SK-N-SH (cell line): Measurements from ENCODE around the gene DNAJC21. TPM values are rescaled to one million over a fixed set of nuclear protein-coding genes. Genes with fewer than 3 reads are reported as not detected.
A peak's percentile ranks its signal among the peaks of the same experiment; 100 is the strongest.

ENCODE experiments used
- CTCF ChIA-PET: fragments of 300-600, 350-600 bp; formaldehyde crosslinking; extraction: SDS; loops from one replicate; lab custom pipeline; 2021; lab: Yijun Ruan, JAX
- POLR2A ChIA-PET: fragments of 350-600 bp; sonication (Branson Sonifier 250); formaldehyde crosslinking; extraction: SDS; loops from one replicate; lab custom pipeline; 2020; ENCODE audit warnings: antibody characterized with exemption, inconsistent platforms; lab: Yijun Ruan, JAX
- DNase-seq: peaks from one replicate; pipeline ENCODE4 v3.0.0; 2012
- H2AFZ ChIP-seq: fragments of 200-600 bp; sonication (generic); 2 replicates; pipeline ENCODE4 v1.8.1; 2016; ENCODE audit warnings: antibody characterized with exemption, mild to moderate bottlenecking, low read depth
- H3F3A ChIP-seq: fragments of 200-600 bp; sonication (generic); replicated peaks from 2 replicates; pipeline ENCODE3; 2016; ENCODE audit warnings: antibody characterized with exemption, mild to moderate bottlenecking; ENCODE audit not compliant: insufficient read depth
- H3K27ac ChIP-seq, 2 experiments: fragments of 200-500 bp in 1 of 2; fragments of 200-600 bp in 1 of 2; sonication (Bioruptor generic) in 1 of 2; sonication (generic), shearing (Covaris generic) in 1 of 2; 2 replicates each; pipeline versions ENCODE4 v1.5.1 to v1.6.1; 2014 to 2016; ENCODE audit warnings: low read depth in 2 of 2, inconsistent platforms in 1 of 2, low read length in 1 of 2, mild to moderate bottlenecking in 1 of 2, mixed read lengths in 1 of 2
- H3K27me3 ChIP-seq: fragments of 200-600 bp; sonication (generic), shearing (Covaris generic); 2 replicates; pipeline ENCODE4 v1.6.1; 2016; ENCODE audit warnings: mixed run types; ENCODE audit not compliant: insufficient read depth
- H3K36me3 ChIP-seq, 2 experiments: fragments of 200-500 bp in 1 of 2; fragments of 200-600 bp in 1 of 2; sonication (Bioruptor generic) in 1 of 2; sonication (generic) in 1 of 2; replicated peaks in 1 of 2; 2 replicates each; pipeline versions ENCODE3 to v1.5.1; 2014 to 2016; ENCODE audit warnings: low read length in 1 of 2, mild to moderate bottlenecking in 1 of 2; ENCODE audit not compliant: insufficient read depth in 2 of 2, control insufficient read depth in 1 of 2
- H3K4me1 ChIP-seq, 2 experiments: fragments of 200-500 bp in 1 of 2; fragments of 200-600 bp in 1 of 2; sonication (Bioruptor generic) in 1 of 2; sonication (generic), shearing (Covaris generic) in 1 of 2; 2 replicates each; pipeline versions ENCODE4 v1.5.1 to v1.6.1; 2014 to 2016; ENCODE audit warnings: low read depth in 1 of 2, low read length in 1 of 2, mixed run types in 1 of 2; ENCODE audit not compliant: insufficient read depth in 2 of 2, control insufficient read depth in 1 of 2
- H3K4me2 ChIP-seq: fragments of 200-600 bp; sonication (generic), shearing (Covaris generic); 2 replicates; pipeline ENCODE4 v1.6.1; 2017; ENCODE audit warnings: mixed run types
- H3K4me3 ChIP-seq, 2 experiments: fragments of 200-500 bp in 1 of 2; fragments of 200-600 bp in 1 of 2; sonication (Bioruptor generic) in 1 of 2; sonication (generic), shearing (Covaris generic) in 1 of 2; 2 replicates each; pipeline versions ENCODE4 v1.5.1 to v1.8.1; 2014 to 2016; ENCODE audit warnings: low read depth in 2 of 2, inconsistent platforms in 1 of 2, low read length in 1 of 2, mild to moderate bottlenecking in 1 of 2, mixed read lengths in 1 of 2, moderate library complexity in 1 of 2
- H3K79me2 ChIP-seq: fragments of 200-600 bp; sonication (generic); 2 replicates; pipeline ENCODE4 v1.8.1; 2017; ENCODE audit warnings: mild to moderate bottlenecking; ENCODE audit not compliant: insufficient read depth
- H3K9ac ChIP-seq: fragments of 200-600 bp; sonication (generic); 2 replicates; pipeline ENCODE4 v1.6.1; 2017; ENCODE audit warnings: mixed run types
- H3K9me2 ChIP-seq: fragments of 200-600 bp; sonication (generic); 2 replicates; pipeline ENCODE4 v1.6.1; 2017; ENCODE audit warnings: mixed run types
- H3K9me3 ChIP-seq: fragments of 200-600 bp; sonication (generic); 2 replicates; pipeline ENCODE4 v1.6.1; 2017; ENCODE audit warnings: mixed run types, mild to moderate bottlenecking, moderate library complexity
- H4K20me1 ChIP-seq: fragments of 200-600 bp; sonication (generic); 2 replicates; pipeline ENCODE4 v1.6.1; 2017; ENCODE audit warnings: mild to moderate bottlenecking, mixed run types; ENCODE audit not compliant: insufficient read depth
- ELF1 ChIP-seq: IDR thresholded peaks from 2 replicates; pipeline ENCODE4 v1.4.0; 2012
- EZH2phosphoT487 ChIP-seq: fragments of 200-600 bp; sonication (generic); IDR thresholded peaks from 2 replicates; pipeline ENCODE4 v1.6.1; 2017; ENCODE audit warnings: low read depth, mixed run types, mild to moderate bottlenecking, antibody characterized with exemption, moderate library complexity, borderline replicate concordance
- FOXJ3 ChIP-seq: sonication (generic); formaldehyde crosslinking; IDR thresholded peaks from 2 replicates; pipeline ENCODE4 v1.5.1; 2020; ENCODE audit warnings: mild to moderate bottlenecking, missing genetic modification reagents
- GABPA ChIP-seq: IDR thresholded peaks from 2 replicates; pipeline ENCODE4 v1.4.0; 2012; ENCODE audit warnings: low read depth, mild to moderate bottlenecking
- GATA2 ChIP-seq: sonication (generic); formaldehyde crosslinking; IDR thresholded peaks from 2 replicates; pipeline ENCODE4 v1.5.0; 2020; ENCODE audit warnings: mild to moderate bottlenecking, missing genetic modification reagents
- MEF2A ChIP-seq: IDR thresholded peaks from 2 replicates; pipeline ENCODE4 v1.4.0; 2012; ENCODE audit warnings: low read depth, borderline replicate concordance
- MXI1 ChIP-seq: IDR thresholded peaks from 2 replicates; pipeline ENCODE4 v1.6.1; 2012; ENCODE audit warnings: mild to moderate bottlenecking, low read depth, low read length, improper control_type of control experiment
- NFIC ChIP-seq: IDR thresholded peaks from 2 replicates; pipeline ENCODE4 v1.4.0; 2012; ENCODE audit warnings: borderline replicate concordance
- NRF1 ChIP-seq: IDR thresholded peaks from 2 replicates; pipeline ENCODE4 v1.6.1; 2012; ENCODE audit warnings: low read depth, mild to moderate bottlenecking, low read length
- RFX5 ChIP-seq: IDR thresholded peaks from 2 replicates; pipeline ENCODE4 v1.6.1; 2012; ENCODE audit warnings: mild to moderate bottlenecking, improper control_type of control experiment, low read length
- RXRA ChIP-seq: IDR thresholded peaks from 2 replicates; pipeline ENCODE4 v1.4.0; 2012; ENCODE audit warnings: low read depth, mild to moderate bottlenecking, borderline replicate concordance
- SIN3A ChIP-seq: IDR thresholded peaks from 2 replicates; pipeline ENCODE4 v1.6.1; 2012; ENCODE audit warnings: low read depth, mild to moderate bottlenecking, low read length, moderate library complexity, borderline replicate concordance
- TEAD4 ChIP-seq: IDR thresholded peaks from 2 replicates; pipeline ENCODE4 v1.4.0; 2012; ENCODE audit warnings: mild to moderate bottlenecking, borderline replicate concordance; ENCODE audit not compliant: insufficient read depth
- ZBTB33 ChIP-seq: IDR thresholded peaks from 2 replicates; pipeline ENCODE4 v1.4.0; 2012; ENCODE audit warnings: low read depth, borderline replicate concordance
- WGBS: methylation state at CpG from one replicate; pipeline ENCODE4 v1.1.6; 2017; ENCODE audit warnings: low lambda C conversion rate; 5-methylcytosine and 5-hydroxymethylcytosine counted together
- polyA plus RNA-seq, 3 experiments: library from polyadenylated mRNA; depleted of rRNA; stranded (reverse); fragments of >200 nt; gene quantifications; 2 replicates each; pipeline ENCODE4 v1.2.3, GENCODE V29; 2012
- TF ChIP-seq, protein P1 (sequence below): fragments of 200-600 bp; sonication (generic); IDR thresholded peaks from 2 replicates; pipeline ENCODE4 v1.6.1; 2017; ENCODE audit warnings: antibody characterized with exemption, mild to moderate bottlenecking, moderate library complexity
- TF ChIP-seq, protein P2 (sequence below): IDR thresholded peaks from 2 replicates; pipeline ENCODE4 v1.4.0; 2012; ENCODE audit warnings: low read depth
- TF ChIP-seq, protein P3 (sequence below): IDR thresholded peaks from 2 replicates; pipeline ENCODE4 v1.4.0; 2012; ENCODE audit warnings: low read depth, borderline replicate concordance

Gene DNAJC21
- polyA plus RNA-seq, 1 of the 3 experiments (the other 2 are of a cell fraction) = 8.8 TPM

DNA sequence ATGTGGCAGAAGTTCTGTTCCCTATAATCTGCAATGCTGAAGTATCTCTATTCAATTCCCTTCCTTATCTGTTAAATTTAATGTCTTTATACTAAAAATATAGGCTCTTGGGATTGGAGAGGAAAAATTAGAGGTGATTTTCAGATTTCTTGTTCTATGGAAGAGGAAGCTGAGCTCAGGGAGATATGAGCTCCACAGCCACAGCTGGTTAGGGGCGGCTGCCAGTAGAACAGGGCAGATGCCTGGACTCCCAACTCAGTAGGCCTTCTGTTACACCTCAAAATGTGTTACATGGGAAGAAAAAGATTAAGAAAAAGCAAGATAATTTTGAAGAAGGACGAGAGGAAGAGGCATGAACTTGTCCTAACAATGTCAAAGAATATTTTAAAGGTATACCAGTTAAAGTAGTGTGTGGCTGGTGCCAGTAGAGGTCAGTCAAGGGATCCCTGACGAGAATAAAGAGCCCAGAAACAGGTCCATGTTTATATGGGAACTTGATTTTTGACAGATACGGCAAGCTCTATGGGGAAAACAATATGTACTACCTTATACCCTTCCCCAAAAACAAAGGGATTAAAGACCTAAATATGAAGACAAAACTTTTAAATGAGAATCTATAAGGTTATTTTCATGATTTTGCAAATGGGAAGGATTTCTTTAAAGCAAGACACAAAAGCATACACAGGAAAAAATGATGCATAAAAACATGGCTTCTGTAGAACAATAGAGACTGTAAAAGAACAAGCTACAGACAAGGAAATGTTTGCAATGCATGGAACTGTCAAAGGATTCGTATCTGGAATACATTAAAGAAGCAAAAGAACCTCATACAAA lies 28.7 kb downstream of the DNAJC21 start (continued):
- TF ChIP-seq, protein P1, sequence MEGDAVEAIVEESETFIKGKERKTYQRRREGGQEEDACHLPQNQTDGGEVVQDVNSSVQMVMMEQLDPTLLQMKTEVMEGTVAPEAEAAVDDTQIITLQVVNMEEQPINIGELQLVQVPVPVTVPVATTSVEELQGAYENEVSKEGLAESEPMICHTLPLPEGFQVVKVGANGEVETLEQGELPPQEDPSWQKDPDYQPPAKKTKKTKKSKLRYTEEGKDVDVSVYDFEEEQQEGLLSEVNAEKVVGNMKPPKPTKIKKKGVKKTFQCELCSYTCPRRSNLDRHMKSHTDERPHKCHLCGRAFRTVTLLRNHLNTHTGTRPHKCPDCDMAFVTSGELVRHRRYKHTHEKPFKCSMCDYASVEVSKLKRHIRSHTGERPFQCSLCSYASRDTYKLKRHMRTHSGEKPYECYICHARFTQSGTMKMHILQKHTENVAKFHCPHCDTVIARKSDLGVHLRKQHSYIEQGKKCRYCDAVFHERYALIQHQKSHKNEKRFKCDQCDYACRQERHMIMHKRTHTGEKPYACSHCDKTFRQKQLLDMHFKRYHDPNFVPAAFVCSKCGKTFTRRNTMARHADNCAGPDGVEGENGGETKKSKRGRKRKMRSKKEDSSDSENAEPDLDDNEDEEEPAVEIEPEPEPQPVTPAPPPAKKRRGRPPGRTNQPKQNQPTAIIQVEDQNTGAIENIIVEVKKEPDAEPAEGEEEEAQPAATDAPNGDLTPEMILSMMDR = peak; percentile 65
- TF ChIP-seq RFX5 (no peak), RXRA (no peak), NRF1 (no peak)

GRCh38 chr5:34959323-34959722 lies 30.0 kb downstream of the DNAJC21 start:
- TF ChIP-seq GABPA = no peak
- no peak for TF ChIP-seq NFIC
- TF ChIP-seq RFX5 = no peak
- TF ChIP-seq, protein P2, sequence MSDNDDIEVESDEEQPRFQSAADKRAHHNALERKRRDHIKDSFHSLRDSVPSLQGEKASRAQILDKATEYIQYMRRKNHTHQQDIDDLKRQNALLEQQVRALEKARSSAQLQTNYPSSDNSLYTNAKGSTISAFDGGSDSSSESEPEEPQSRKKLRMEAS = no peak
- no peak for TF ChIP-seq ZBTB33
- TF ChIP-seq MEF2A = no peak
- no peak for TF ChIP-seq GATA2 (CRISPR knock-in tag)
- TF ChIP-seq FOXJ3 (CRISPR knock-in tag) = no peak
- no peak for TF ChIP-seq TEAD4
- no peak for TF ChIP-seq ELF1
- no peak for TF ChIP-seq MXI1
- TF ChIP-seq, protein P3, sequence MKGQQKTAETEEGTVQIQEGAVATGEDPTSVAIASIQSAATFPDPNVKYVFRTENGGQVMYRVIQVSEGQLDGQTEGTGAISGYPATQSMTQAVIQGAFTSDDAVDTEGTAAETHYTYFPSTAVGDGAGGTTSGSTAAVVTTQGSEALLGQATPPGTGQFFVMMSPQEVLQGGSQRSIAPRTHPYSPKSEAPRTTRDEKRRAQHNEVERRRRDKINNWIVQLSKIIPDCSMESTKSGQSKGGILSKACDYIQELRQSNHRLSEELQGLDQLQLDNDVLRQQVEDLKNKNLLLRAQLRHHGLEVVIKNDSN = no peak
- TF ChIP-seq SIN3A = no peak
- no peak for TF ChIP-seq EZH2phosphoT487
- TF ChIP-seq, all 33 proteins: peak for 0
- Histone ChIP-seq H3K4me1 (no peaks in the 10 kb centered on the region), H3K36me3 (peaks cover 16 to 18% of the 10 kb centered on the region in 2 experiments), H3K27ac (no peak overlapping the region), H3K27me3 (no peaks in the 10 kb centered on the region), H2AFZ (no peak overlapping the region), H3K4me2 (no peak overlapping the region), H3K4me3 (no peak overlapping the region), H3K9me2 (no peaks in the 10 kb centered on the region), H3F3A (peaks cover 16% of the 10 kb centered on the region), H4K20me1 (no peaks in the 10 kb centered on the region), H3K9me3 (no peaks in the 10 kb centered on the region), H3K9ac (no peak overlapping the region), H3K79me2 (no peaks in the 10 kb centered on the region)
- ChIA-PET CTCF (interaction anchor here (1.0 to 2.2 kb wide), 5 partner anchors 8 to 27 kb away, joined by 4 to 7 read pairs (median 5); no protein-coding TSS in a partner anchor), POLR2A (no interaction called here)
- DNase-seq = no peak
- WGBS = 86% methylated on average over 1 of the region's 1 CpG
